Measurements from ENCODE around the gene ITGA11.

The ITGA11 gene

GRCh38 chr15:68345481-68345880 lies 86.5 kb downstream of the ITGA11 start:
- no peak for DNase-seq

DNA sequence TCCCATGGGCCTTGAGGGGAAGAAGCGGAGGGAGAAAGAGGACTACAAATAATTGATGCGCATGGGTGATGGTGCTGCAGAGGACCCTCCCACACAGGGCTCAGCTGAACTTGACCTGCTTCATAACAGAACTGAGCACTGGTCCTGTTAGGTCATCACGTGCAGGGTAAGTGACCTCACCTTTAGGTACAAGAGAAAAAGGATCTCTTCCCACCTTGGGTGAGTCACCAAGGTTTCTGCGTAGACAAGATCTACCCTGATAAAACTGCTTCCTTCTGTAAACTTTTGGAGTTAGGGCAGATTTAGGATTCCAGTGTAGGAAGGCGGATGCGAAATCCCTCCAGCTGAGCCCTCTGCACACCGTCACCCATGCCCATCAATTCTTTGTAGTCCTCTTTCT lies 87.4 kb downstream of the ITGA11 start:
- no peak for DNase-seq

GRCh38 chr15:68343579-68344225 lies 88.3 kb downstream of the ITGA11 start:
- no peak for DNase-seq

DNA sequence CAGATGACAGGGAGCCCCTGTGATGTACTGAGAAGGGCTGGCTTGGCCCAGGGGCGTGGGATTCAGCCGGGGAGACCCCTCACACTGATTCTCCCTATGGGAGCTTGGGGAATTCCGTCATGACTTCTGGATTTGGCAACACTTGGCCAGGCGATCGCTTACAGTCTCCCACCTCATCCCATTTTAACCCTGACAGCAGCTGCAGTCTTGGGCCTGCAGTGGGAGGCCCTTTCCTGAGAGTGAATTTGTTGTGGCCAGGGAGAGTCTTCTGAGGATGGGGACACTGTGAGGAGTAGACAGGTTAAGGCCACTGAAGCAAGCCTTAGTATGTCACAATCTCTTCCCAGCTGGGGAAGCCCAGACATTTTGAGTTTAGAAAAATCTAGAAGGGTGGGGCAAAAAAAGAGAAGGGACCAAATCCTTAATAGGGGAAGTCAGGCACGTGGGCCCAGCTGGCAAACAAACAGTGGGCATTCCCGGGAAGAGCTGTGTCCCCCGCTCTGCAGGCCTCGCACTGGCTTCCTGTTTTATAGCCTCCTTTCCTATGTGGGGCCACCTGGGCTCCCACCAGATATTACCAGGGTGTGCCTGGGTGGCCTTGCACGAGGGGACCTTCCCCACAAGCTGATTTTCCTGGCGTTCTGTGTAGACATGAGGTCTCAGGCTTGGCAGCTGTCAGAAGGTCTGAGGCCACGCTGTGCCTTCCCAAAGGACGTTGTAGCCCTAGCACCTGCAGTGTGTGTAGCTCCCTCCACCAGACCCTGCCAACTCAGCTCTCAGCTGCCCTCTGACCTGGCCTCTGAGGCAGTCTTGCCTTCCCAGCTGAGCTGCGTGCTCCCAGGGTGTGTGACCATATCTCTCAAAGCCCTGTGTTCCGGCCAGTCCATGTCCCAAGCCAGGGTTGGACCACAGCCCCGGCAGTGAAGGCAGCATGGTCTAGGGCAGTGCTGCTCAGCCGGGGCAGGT lies 89.9 kb downstream of the ITGA11 start:
- DNase-seq = no peak

- DNase-seq = no peak
Observed at GRCh38 chr15:68340726-68341671, 91.0 kb downstream of the ITGA11 start.

DNA sequence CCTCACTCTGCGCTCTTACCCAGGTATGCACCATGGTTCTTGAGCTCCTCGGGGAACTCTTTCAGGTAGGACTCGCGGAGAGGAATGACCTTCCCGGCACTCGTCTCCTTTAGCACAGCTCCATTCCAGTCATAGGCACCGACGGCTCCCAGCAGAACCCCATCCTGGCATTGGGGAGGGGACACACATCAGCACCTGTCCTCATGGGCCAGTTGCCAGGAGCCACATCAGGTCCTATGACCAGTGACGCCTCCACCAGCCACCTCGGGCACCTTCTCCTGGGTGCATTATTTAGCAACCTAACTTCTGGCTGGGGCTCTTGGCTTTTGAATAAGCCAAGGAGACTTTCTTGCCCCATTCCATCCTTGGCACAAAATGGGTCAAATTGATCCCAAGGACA lies 92.5 kb downstream of the ITGA11 start:
- DNase-seq = no peak

GRCh38 chr15:68337826-68338225 lies 94.1 kb downstream of the ITGA11 start:
- no peak for DNase-seq

- no peak for DNase-seq
Observed at GRCh38 chr15:68336516-68336915, 95.4 kb downstream of the ITGA11 start.

DNA sequence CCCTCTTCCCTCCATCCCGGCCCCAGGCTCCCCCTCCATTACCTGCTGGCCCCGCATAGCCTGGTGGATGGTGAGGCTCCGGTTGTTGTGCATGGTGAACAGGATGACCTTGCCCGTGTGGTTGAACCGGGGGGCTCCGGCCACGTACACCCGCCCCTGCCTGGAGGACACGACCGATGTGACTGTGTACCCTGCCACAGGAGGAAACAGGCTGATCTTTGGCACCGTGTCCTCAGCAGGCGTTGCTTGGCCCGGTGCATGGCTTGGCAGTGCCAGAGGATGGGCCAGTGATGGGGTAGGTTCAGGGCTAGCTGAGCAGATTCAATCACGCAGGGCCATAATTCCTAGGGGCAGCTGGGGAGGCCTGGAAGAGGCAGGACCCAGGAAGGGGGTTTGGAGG lies 96.3 kb downstream of the ITGA11 start:
- DNase-seq = no peak

- DNase-seq = no peak
Observed at GRCh38 chr15:68335251-68335650, 96.7 kb downstream of the ITGA11 start.

- DNase-seq = no peak
Observed at GRCh38 chr15:68334661-68335124, 97.3 kb downstream of the ITGA11 start.

DNA sequence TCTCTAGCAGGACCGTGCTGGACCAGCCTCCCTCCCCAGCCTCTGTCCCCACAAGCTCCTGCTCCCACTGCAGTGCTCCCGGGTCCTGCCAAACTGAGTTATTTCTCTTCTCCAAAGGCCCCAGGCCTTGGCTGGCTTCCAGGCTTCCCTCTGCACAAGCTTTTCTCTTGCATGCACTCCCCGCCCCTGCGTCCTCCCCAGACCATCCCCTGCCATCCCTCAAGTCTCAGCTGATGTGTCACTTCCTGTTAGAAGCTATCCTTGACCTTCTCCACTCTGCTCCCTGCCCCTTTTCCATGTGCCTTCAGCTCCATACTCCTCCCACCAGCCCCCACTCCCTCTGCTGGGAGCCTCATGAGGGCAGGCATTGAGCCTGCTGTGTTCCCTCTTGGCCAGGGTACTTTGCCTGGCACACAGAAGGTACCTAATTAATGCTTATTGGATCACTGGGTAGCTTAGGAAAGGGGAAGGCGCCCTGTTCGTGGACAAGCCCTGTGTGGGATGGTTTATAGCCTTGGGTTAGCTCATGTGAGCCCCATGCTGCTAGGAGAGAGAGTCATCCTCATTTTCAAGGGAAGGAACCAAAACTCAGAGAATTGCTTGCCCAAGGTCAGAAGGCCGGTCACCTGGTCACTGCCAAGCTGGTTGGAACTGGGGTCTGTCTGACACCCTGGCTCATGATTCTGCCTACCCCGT lies 98.0 kb downstream of the ITGA11 start:
- no peak for DNase-seq

DNA sequence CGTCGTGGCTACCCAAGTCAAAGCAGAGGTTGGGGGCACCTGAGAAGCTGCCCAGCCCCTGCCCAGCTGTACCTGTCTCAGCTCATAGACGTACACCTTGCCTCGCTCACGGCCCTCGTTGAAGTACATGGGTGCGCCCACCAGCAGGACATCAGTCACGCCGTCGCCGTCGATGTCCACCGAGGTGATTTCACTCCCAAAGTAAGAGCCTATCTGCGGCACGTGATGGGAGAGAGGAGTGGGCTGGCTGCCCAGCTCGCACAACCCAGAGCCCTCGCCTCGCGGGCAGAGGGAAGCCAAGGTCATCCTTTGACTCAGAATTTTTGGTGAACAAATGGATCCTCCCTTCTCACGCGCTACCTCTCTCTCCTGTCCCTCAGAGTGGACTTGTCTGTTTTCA lies 99.7 kb downstream of the ITGA11 start:
- no peak for DNase-seq

- DNase-seq = no peak
Observed at GRCh38 chr15:68330901-68331300, 101.1 kb downstream of the ITGA11 start.

DNA sequence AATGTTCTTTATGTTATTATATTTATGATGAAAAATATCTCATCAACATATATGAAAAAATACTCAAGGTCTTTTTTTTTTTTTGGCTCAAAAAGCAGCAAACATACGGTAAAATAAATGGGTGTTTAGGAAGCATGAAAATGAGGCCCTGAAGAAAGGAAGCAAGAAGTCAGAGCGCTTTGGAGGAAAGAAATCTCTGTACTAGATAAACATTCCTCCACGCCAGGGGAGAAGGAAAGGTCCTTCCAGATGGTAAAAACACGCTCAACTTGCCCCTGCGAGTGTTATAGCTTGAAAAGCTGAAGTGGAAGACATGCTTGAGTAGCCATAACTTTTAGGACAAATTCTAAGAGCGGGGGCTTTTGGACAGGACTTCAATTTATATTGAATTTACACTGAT lies 101.5 kb downstream of the ITGA11 start:
- no peak for DNase-seq

- no peak for DNase-seq
Observed at GRCh38 chr15:68328964-68329363, 103.0 kb downstream of the ITGA11 start.

- no peak for DNase-seq
Observed at GRCh38 chr15:68328443-68328842, 103.5 kb downstream of the ITGA11 start.

GRCh38 chr15:68326711-68327354 lies 105.1 kb downstream of the ITGA11 start:
- no peak for DNase-seq

DNA sequence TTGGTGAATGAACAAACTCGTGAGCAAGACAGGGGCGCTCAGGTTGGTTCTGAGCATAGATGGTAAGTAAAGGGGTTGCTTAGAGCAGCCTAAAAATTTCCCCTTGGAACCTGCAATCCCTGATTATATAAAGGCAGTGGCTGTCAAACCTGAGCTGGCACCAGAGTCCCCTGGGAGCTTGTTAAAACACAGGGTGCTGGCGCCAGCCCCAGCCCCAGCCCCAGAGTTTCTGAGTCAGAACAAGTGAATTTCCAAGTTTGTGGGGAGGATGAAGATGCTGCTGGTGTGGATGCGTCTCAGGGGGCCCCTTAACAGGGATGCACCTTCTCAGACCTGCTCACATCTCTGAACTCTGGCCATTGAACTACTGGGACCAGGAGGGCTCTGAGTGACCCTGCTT lies 106.2 kb downstream of the ITGA11 start:
- DNase-seq = no peak

GRCh38 chr15:68322796-68323195 lies 109.2 kb downstream of the ITGA11 start:
- no peak for DNase-seq

GRCh38 chr15:68321229-68321628 lies 110.7 kb downstream of the ITGA11 start:
- DNase-seq = no peak

DNA sequence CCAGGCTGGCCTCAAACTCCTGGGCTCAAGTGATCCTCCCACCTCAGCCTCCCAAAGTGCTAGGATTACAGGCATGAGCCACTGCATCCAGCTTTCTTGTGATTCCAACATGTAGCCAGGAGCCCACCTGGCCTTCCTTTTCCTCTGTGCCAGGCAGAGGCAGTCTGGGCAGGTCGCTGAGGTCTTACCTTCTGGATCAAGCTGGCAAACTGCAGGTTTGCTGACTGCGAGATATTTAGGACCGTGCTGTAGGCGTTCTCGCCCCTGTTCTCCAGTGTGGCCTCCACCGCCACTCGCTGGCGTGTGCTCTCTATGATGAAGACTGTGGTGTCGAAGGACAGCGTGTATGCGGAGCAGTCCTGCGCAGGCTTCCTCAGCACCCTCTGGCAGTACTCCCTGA lies 112.0 kb downstream of the ITGA11 start:
- no peak for DNase-seq

Measured in CD4-positive, alpha-beta T cell treated with Interleukin-12 subunit alpha and Interleukin-12 subunit beta, for 1 hour (primary cell).